T-helper 1 cell treated with Interleukin-12 subunit alpha and Interleukin-12 subunit beta and Interleukin-4 antibody, amounts not matched to agents 30 μg/mL and 1 μg/mL, for 36 hours (primary cell): Measurements from ENCODE around the gene OBP2B.
"Not testable (repeated sequence)": the region's sequence is repeated elsewhere in the genome, so short reads cannot be mapped to it uniquely, and the experiment has no call there.

Source experiments
- H3K27ac Mint-ChIP-seq: one replicate; pipeline ENCODE4 v1.8.0; 2021; ENCODE audit warnings: mild to moderate bottlenecking, mixed read lengths
- H3K27me3 Mint-ChIP-seq: one replicate; pipeline ENCODE4 v1.8.0; 2021; ENCODE audit warnings: low read depth, mixed read lengths
- H3K36me3 Mint-ChIP-seq: one replicate; pipeline ENCODE4 v1.8.0; 2021; ENCODE audit warnings: low read depth, mixed read lengths
- H3K4me1 Mint-ChIP-seq: one replicate; pipeline ENCODE4 v1.8.0; 2021; ENCODE audit warnings: low read depth, mixed read lengths
- H3K4me3 Mint-ChIP-seq: one replicate; pipeline ENCODE4 v1.8.0; 2021; ENCODE audit warnings: mild to moderate bottlenecking, moderate library complexity, mixed read lengths
- H3K9me3 Mint-ChIP-seq: one replicate; pipeline ENCODE4 v1.8.0; 2021; ENCODE audit warnings: mixed read lengths

The OBP2B gene

GRCh38 chr9:133218049-133218975, 9.3 kb upstream of the OBP2B start:
- H3K4me3 Mint-ChIP-seq, H3K27ac Mint-ChIP-seq, H3K9me3 Mint-ChIP-seq, H3K4me1 Mint-ChIP-seq, H3K36me3 Mint-ChIP-seq: not testable (repeated sequence)
- H3K27me3 Mint-ChIP-seq: peaks cover 50% of the 10 kb centered on the region

GRCh38 chr9:133217333-133217988, 8.4 kb upstream of the OBP2B start:
- H3K4me3 Mint-ChIP-seq, H3K36me3 Mint-ChIP-seq, H3K27ac Mint-ChIP-seq, H3K4me1 Mint-ChIP-seq, H3K9me3 Mint-ChIP-seq: not testable (repeated sequence)
- H3K27me3 Mint-ChIP-seq: peaks cover 53% of the 10 kb centered on the region

GRCh38 chr9:133214276-133214675, 5.2 kb upstream of the OBP2B start:
- not testable (repeated sequence) for H3K36me3 Mint-ChIP-seq, H3K4me1 Mint-ChIP-seq, H3K9me3 Mint-ChIP-seq, H3K27ac Mint-ChIP-seq, H3K4me3 Mint-ChIP-seq
- peaks cover 46% of the 10 kb centered on the region for H3K27me3 Mint-ChIP-seq

- H3K4me1 Mint-ChIP-seq: no peaks in the 10 kb centered on the region
- H3K27ac Mint-ChIP-seq: no peak overlapping the region
- no peaks in the 10 kb centered on the region for H3K36me3 Mint-ChIP-seq
- no peak overlapping the region for H3K4me3 Mint-ChIP-seq
- H3K9me3 Mint-ChIP-seq: no peaks in the 10 kb centered on the region
- H3K27me3 Mint-ChIP-seq: peaks cover 29% of the 10 kb centered on the region
Observed at GRCh38 chr9:133210609-133211008, 1.6 kb upstream of the OBP2B start.

GRCh38 chr9:133210202-133210532, 1.1 kb upstream of the OBP2B start:
- Mint-ChIP-seq H3K4me1 (no peaks in the 10 kb centered on the region), H3K9me3 (no peaks in the 10 kb centered on the region), H3K27me3 (peaks cover 26% of the 10 kb centered on the region), H3K36me3 (no peaks in the 10 kb centered on the region), H3K27ac (no peak overlapping the region), H3K4me3 (no peak overlapping the region)

GRCh38 chr9:133209327-133210201, 514 bp upstream of the OBP2B start:
- H3K27ac Mint-ChIP-seq, H3K36me3 Mint-ChIP-seq, H3K4me3 Mint-ChIP-seq, H3K9me3 Mint-ChIP-seq, H3K4me1 Mint-ChIP-seq: not testable (repeated sequence)
- peaks cover 25% of the 10 kb centered on the region for H3K27me3 Mint-ChIP-seq

GRCh38 chr9:133208171-133208879, 725 bp downstream of the OBP2B start:
- H3K9me3 Mint-ChIP-seq, H3K4me1 Mint-ChIP-seq, H3K4me3 Mint-ChIP-seq, H3K36me3 Mint-ChIP-seq, H3K27ac Mint-ChIP-seq: not testable (repeated sequence)
- H3K27me3 Mint-ChIP-seq: peaks cover 15% of the 10 kb centered on the region

- Mint-ChIP-seq H3K27ac (no peak overlapping the region), H3K9me3 (no peaks in the 10 kb centered on the region), H3K36me3 (no peaks in the 10 kb centered on the region), H3K27me3 (peaks cover 15% of the 10 kb centered on the region), H3K4me1 (no peaks in the 10 kb centered on the region), H3K4me3 (no peak overlapping the region)
Observed at GRCh38 chr9:133207540-133208170, 1.4 kb downstream of the OBP2B start.

- H3K4me1 Mint-ChIP-seq: no peaks in the 10 kb centered on the region
- H3K27me3 Mint-ChIP-seq: peaks cover 13% of the 10 kb centered on the region
- no peaks in the 10 kb centered on the region for H3K36me3 Mint-ChIP-seq
- no peak overlapping the region for H3K27ac Mint-ChIP-seq
- H3K4me3 Mint-ChIP-seq: no peak overlapping the region
- no peaks in the 10 kb centered on the region for H3K9me3 Mint-ChIP-seq
Observed at GRCh38 chr9:133207021-133207531, 2.0 kb downstream of the OBP2B start.

GRCh38 chr9:133205996-133206931, 2.8 kb downstream of the OBP2B start:
- Mint-ChIP-seq H3K4me3 (no peak overlapping the region), H3K36me3 (no peaks in the 10 kb centered on the region), H3K4me1 (no peaks in the 10 kb centered on the region), H3K27ac (no peak overlapping the region), H3K9me3 (no peaks in the 10 kb centered on the region), H3K27me3 (peaks cover 10% of the 10 kb centered on the region)

GRCh38 chr9:133205481-133205887, 3.6 kb downstream of the OBP2B start:
- H3K4me1 Mint-ChIP-seq, H3K4me3 Mint-ChIP-seq, H3K27ac Mint-ChIP-seq, H3K9me3 Mint-ChIP-seq, H3K36me3 Mint-ChIP-seq: not testable (repeated sequence)
- peaks cover 16% of the 10 kb centered on the region for H3K27me3 Mint-ChIP-seq

- Mint-ChIP-seq H3K4me3 (no peak overlapping the region), H3K27me3 (peaks cover 15% of the 10 kb centered on the region), H3K9me3 (no peaks in the 10 kb centered on the region), H3K36me3 (no peaks in the 10 kb centered on the region), H3K4me1 (no peaks in the 10 kb centered on the region), H3K27ac (no peak overlapping the region)
Observed at GRCh38 chr9:133204993-133205336, 4.1 kb downstream of the OBP2B start.

- H3K4me1 Mint-ChIP-seq: no peaks in the 10 kb centered on the region
- H3K27ac Mint-ChIP-seq: no peak overlapping the region
- no peaks in the 10 kb centered on the region for H3K36me3 Mint-ChIP-seq
- H3K9me3 Mint-ChIP-seq: no peaks in the 10 kb centered on the region
- H3K4me3 Mint-ChIP-seq: no peak overlapping the region
- H3K27me3 Mint-ChIP-seq: peaks cover 12% of the 10 kb centered on the region
Observed at GRCh38 chr9:133204335-133204992, 4.6 kb downstream of the OBP2B start.
